Neural progenitor cell (in vitro differentiated cells): Measurements from ENCODE around the gene ZNF337.
"Not testable (repeated sequence)": the region's sequence is repeated elsewhere in the genome, so short reads cannot be mapped to it uniquely, and the experiment has no call there.

Experiments used
- EZH2 ChIP-seq: fragments of 200-600 bp; sonication (generic); IDR thresholded peaks from 2 replicates; pipeline ENCODE4 v1.6.1; 2017; ENCODE audit warnings: antibody characterized with exemption, mild to moderate bottlenecking, moderate library complexity
- EZH2phosphoT487 ChIP-seq: fragments of 200-600 bp; sonication (generic); IDR thresholded peaks from 2 replicates; pipeline ENCODE4 v1.6.1; 2017; ENCODE audit warnings: antibody characterized with exemption
- TF ChIP-seq, protein P1 (sequence below): fragments of 200-600 bp; sonication (generic); IDR thresholded peaks from 2 replicates; pipeline ENCODE4 v1.5.1; 2017; ENCODE audit warnings: antibody characterized with exemption, mild to moderate bottlenecking

GRCh38 chr20:25718896-25719809, 22.5 kb upstream of the ZNF337 start:
- not testable (repeated sequence) for TF ChIP-seq EZH2, EZH2phosphoT487
- TF ChIP-seq, protein P1, sequence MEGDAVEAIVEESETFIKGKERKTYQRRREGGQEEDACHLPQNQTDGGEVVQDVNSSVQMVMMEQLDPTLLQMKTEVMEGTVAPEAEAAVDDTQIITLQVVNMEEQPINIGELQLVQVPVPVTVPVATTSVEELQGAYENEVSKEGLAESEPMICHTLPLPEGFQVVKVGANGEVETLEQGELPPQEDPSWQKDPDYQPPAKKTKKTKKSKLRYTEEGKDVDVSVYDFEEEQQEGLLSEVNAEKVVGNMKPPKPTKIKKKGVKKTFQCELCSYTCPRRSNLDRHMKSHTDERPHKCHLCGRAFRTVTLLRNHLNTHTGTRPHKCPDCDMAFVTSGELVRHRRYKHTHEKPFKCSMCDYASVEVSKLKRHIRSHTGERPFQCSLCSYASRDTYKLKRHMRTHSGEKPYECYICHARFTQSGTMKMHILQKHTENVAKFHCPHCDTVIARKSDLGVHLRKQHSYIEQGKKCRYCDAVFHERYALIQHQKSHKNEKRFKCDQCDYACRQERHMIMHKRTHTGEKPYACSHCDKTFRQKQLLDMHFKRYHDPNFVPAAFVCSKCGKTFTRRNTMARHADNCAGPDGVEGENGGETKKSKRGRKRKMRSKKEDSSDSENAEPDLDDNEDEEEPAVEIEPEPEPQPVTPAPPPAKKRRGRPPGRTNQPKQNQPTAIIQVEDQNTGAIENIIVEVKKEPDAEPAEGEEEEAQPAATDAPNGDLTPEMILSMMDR, result not testable (repeated sequence)
